ENCODE measurements around the gene NGLY1. TPM values are rescaled to one million over a fixed set of nuclear protein-coding genes. Genes with fewer than 3 reads are reported as not detected.

The NGLY1 gene
- total RNA-seq, 1 experiment from 2014 or later: 29.4 TPM

GRCh38 chr3:25783661-25784512, 644 bp upstream of the NGLY1 start:
- peaks cover 4% of the 10 kb centered on the region; the same call in 1 of the 2 replicates for H3F3A ChIP-seq (ENCODE audit: insufficient read depth, low read depth)
- no peaks in the 10 kb centered on the region for H3K27me3 ChIP-seq (ENCODE audit: insufficient read depth, low read depth)
- intact Hi-C loops (cut with micrococcal nuclease; ENCODE audit: unreplicated experiment): loop anchor here (2.0 to 5.0 kb wide), 2 partner anchors 73 to 119 kb away; partner anchors contain the start of gene TOP2B
- DNase-seq: peak in 1 of 2 experiments; percentile 65
- H3K79me2 ChIP-seq (ENCODE audit: low read depth): peaks cover 45% of the 10 kb centered on the region
- H3K9me3 ChIP-seq (ENCODE audit: insufficient read depth, low read depth): no peaks in the 10 kb centered on the region
- POLR2A ChIA-PET (ENCODE audit: unreplicated experiment): interaction anchor here (0.5 to 0.8 kb wide), 4 partner anchors 9 to 399 kb away, joined by 3 to 5 read pairs (median 4); no protein-coding TSS in a partner anchor
- peak overlapping the region; percentile 96 for H2AFZ ChIP-seq
- H3K4me2 ChIP-seq: peak overlapping the region; percentile 84
- TF ChIP-seq EZH2 (IDR thresholded peaks at IDR 0.05; ENCODE audit: low read depth) (no peak), CTCF (conservative IDR thresholded peaks at IDR 0.05) (no peak)
- H3K9me2 ChIP-seq (ENCODE audit: insufficient read depth): no peaks in the 10 kb centered on the region
- H3K4me3 ChIP-seq: peak overlapping the region; percentile 82
- H4K20me1 ChIP-seq (ENCODE audit: insufficient read depth): no peaks in the 10 kb centered on the region
- H3K4me1 ChIP-seq (replicated peaks; ENCODE audit: insufficient read depth): peaks cover 32% of the 10 kb centered on the region
- BruUV-seq (replicated peaks): no TSS peak
- CTCF ChIA-PET: no interaction called here
- H3K36me3 ChIP-seq (ENCODE audit: low read depth): no peaks in the 10 kb centered on the region
- peak overlapping the region; percentile 33; the same call in 1 of the 2 replicates for H3K27ac ChIP-seq

GRCh38 chr3:25782636-25782937, 656 bp downstream of the NGLY1 start:
- H3K9me2 ChIP-seq (ENCODE audit: insufficient read depth): no peaks in the 10 kb centered on the region
- peak overlapping the region; percentile 70 for H3K4me3 ChIP-seq
- H3K27ac ChIP-seq: no peak overlapping the region; the same call in 1 of the 2 replicates
- H4K20me1 ChIP-seq (ENCODE audit: insufficient read depth): no peaks in the 10 kb centered on the region
- DNase-seq: no peak
- intact Hi-C loops (cut with micrococcal nuclease; ENCODE audit: unreplicated experiment): loop anchor here (2.0 to 5.0 kb wide), 2 partner anchors 75 to 118 kb away; partner anchors contain the start of gene TOP2B
- no TSS peak for BruUV-seq (replicated peaks)
- H3K4me2 ChIP-seq: peak overlapping the region; percentile 89
- peaks cover 4% of the 10 kb centered on the region; the same call in 1 of the 2 replicates for H3F3A ChIP-seq (ENCODE audit: insufficient read depth, low read depth)
- H2AFZ ChIP-seq: peak overlapping the region; percentile 83
- ChIA-PET POLR2A (ENCODE audit: unreplicated experiment) (interaction anchor here (0.5 kb wide), 1 partner anchor 1262 kb away, joined by 4 read pairs; no protein-coding TSS in a partner anchor), CTCF (interaction anchor here (0.8 kb wide), 1 partner anchor 178 kb away, joined by 5 read pairs; no protein-coding TSS in a partner anchor)
- no peak for TF ChIP-seq CTCF (conservative IDR thresholded peaks at IDR 0.05)
- TF ChIP-seq EZH2 (IDR thresholded peaks at IDR 0.05; ENCODE audit: low read depth): no peak
- peaks cover 10% of the 10 kb centered on the region for H3K36me3 ChIP-seq (ENCODE audit: low read depth)
- H3K27me3 ChIP-seq (ENCODE audit: insufficient read depth, low read depth): no peaks in the 10 kb centered on the region
- H3K9me3 ChIP-seq (ENCODE audit: insufficient read depth, low read depth): no peaks in the 10 kb centered on the region
- peaks cover 34% of the 10 kb centered on the region for H3K79me2 ChIP-seq (ENCODE audit: low read depth)
- peaks cover 21% of the 10 kb centered on the region for H3K4me1 ChIP-seq (replicated peaks; ENCODE audit: insufficient read depth)

- intact Hi-C loops (cut with micrococcal nuclease; ENCODE audit: unreplicated experiment): loop anchor here (2.0 to 5.0 kb wide), 2 partner anchors 75 to 117 kb away; partner anchors contain the start of gene TOP2B
- no peaks in the 10 kb centered on the region for H3K27me3 ChIP-seq (ENCODE audit: insufficient read depth, low read depth)
- peaks cover 4% of the 10 kb centered on the region; the same call in 1 of the 2 replicates for H3F3A ChIP-seq (ENCODE audit: insufficient read depth, low read depth)
- H3K4me1 ChIP-seq (replicated peaks; ENCODE audit: insufficient read depth): peaks cover 21% of the 10 kb centered on the region
- H3K36me3 ChIP-seq (ENCODE audit: low read depth): peaks cover 10% of the 10 kb centered on the region
- H4K20me1 ChIP-seq (ENCODE audit: insufficient read depth): no peaks in the 10 kb centered on the region
- DNase-seq: no peak
- H3K27ac ChIP-seq: no peak overlapping the region; the same call in 1 of the 2 replicates
- ChIA-PET POLR2A (ENCODE audit: unreplicated experiment) (interaction anchor here (0.5 to 0.7 kb wide), 2 partner anchors 142 to 427 kb away, joined by 5 to 14 read pairs; no protein-coding TSS in a partner anchor), CTCF (no interaction called here)
- no peaks in the 10 kb centered on the region for H3K9me2 ChIP-seq (ENCODE audit: insufficient read depth)
- H3K79me2 ChIP-seq (ENCODE audit: low read depth): peaks cover 34% of the 10 kb centered on the region
- H2AFZ ChIP-seq: peak overlapping the region; percentile 83; the same call in 1 of the 2 replicates
- H3K9me3 ChIP-seq (ENCODE audit: insufficient read depth, low read depth): no peaks in the 10 kb centered on the region
- TF ChIP-seq CTCF (conservative IDR thresholded peaks at IDR 0.05) (no peak), EZH2 (IDR thresholded peaks at IDR 0.05; ENCODE audit: low read depth) (no peak)
- H3K4me3 ChIP-seq: peak overlapping the region; percentile 70
- peak overlapping the region; percentile 89 for H3K4me2 ChIP-seq
- TSS peak; percentile 35 for BruUV-seq (replicated peaks)
These were observed 1.3 kb downstream of the NGLY1 start for GRCh38 chr3:25781758-25782594.
